Ecto neural progenitor cell (in vitro differentiated cells): ENCODE results near the gene ELOVL5.

Experiments
- DNase-seq: peaks from one replicate; pipeline ENCODE4 v3.0.0-alpha.2; 2018; ENCODE audit warnings: low spot score

The ELOVL5 gene

DNA sequence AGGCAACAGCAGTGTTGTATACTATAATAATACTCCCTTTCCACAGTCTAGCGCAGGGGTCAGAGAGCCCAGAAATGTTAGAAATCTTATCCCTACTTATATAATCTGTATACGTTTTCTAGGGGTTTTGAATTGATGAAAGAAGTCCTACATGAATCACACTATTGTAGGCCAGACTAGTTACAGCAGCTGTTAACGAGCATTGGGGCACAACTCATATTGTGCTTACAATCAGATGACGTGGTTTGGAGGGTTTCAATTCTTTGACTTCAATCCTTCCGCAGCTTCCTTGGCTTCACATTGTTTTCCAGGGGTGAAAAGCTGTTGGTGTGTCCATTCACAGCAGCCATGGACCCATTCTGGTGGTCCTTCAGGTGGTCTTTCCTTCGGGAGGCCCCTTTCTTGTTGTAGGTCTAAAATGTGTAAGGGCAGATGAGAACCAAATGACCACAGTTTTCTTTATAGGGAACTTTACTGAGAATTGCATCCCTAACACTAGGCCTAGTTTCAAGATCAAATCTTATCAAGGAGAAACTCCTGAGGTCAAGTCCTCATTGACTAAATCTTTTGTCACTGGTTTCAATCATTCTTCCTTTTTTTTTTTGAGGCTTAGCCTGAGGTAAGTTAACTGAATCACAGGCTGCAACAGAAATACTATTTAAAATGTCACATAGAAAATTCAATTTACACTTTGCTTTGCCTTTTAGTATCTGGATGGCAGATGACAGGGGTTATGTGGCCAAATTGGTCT is 79.7 kb downstream of the ELOVL5 start:
- no peak for DNase-seq

DNA sequence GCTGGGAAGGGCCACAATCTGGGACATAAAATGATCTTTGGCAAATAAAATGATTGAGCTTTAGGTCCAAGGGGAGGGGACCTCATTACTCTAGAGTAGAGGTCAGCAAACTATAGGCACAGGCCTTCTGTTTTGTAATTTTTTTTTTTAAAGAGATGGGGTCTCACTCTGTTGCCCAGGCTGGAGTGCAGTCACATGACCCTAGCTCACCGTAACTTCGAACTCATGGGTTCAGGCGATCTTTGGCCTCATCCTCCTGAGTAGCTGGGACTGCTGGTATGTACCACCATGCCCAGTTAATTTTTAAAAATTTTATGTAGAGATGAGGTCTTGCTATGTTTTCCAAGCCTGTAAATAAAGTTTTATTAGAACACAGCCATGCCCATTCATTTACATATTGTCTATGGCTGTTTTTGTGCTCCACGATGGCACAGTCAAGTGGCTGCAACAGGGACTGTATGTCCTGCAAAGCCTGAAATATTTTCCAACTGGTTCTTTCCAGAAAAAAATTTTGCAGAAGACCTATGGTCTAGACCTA is 82.1 kb downstream of the ELOVL5 start:
- no peak for DNase-seq

DNA sequence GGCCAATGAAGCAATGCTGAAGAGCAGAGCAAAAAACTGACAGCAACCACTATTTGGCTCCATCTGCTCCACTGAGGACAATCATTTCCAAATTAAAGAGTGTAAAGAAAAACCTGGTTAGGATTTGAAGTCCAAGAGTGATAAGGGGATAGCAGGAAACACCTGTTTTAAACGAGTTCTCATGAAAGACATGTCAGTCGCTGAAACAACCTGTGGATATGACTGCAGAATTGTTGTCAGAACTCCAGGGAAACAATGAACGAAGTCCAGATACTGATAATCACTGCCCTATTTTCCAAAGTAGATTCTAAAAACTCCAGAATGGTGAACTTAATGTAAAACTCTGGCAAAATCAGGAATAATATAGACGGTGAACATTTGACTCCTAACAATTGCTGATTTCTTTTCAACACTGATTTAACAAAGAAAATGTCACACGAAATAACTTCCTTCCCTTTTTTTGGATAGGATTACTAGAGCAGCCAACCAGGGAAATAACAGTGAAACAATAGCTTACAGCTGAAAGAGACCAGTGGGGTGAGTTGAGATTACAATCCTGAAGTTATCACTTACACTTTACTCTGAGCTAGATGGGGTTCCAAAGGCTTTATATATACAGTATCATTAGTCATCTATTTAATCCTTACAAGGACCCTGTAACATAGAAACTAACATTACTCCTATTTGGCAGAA is 83.7 kb downstream of the ELOVL5 start:
- no peak for DNase-seq

GRCh38 chr6:53264337-53264736 is 84.4 kb downstream of the ELOVL5 start:
- no peak for DNase-seq

DNA sequence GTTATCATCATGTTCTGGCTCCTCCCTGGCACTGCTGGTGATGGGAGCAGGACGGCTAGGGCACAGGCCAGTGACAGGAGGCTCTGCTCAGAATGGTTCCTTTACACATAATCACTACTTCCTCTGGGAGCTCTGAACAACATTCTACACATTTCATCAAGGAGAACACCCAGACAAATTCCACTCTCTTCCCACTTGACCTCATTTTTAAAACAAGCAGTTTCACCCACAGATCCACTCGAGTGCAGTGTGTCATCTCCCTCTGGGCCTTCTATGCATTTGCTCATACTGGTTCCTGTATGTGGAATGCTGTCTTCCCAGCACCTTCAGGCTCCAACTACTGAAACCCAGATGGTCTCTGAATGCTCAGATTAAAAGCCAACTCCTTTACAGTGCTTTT is 84.8 kb downstream of the ELOVL5 start:
- DNase-seq = no peak

GRCh38 chr6:53259860-53260580 is 88.7 kb downstream of the ELOVL5 start:
- no peak for DNase-seq

- no peak for DNase-seq
Measured at GRCh38 chr6:53258774-53259155, 90.0 kb downstream of the ELOVL5 start.

DNA sequence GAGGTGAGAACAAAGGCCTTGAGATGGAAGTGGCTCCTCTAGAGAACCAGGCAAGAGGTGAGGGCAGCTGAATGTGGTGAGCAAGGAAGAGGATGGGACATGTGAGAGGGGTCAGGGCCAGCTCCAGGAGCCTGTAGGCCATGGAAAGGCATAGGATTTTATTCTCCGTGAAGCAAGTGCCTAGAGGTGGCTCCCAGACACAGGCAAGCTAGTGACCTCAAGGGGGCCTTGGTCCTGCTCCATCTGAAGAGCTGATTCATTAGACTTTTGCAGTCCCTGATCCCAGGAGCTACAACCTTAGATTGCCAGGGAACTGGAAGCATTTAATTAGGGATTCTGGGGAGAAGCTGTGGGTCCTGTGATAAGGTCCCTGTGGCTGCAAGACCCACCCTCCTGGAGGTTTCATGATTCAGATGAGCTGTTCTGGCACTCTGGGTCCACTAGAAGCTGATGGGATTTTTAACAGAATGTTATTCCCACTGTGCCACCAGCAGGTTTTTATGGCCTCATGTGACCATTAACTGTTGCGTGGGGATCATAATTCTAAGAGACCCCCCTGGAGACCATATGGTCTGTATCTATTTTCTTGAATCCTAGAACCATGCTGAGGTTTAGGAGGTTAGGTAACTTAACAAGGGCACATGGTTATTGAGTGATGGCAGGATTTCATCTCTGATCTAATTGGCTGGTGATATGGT is 90.5 kb downstream of the ELOVL5 start:
- DNase-seq = no peak

DNA sequence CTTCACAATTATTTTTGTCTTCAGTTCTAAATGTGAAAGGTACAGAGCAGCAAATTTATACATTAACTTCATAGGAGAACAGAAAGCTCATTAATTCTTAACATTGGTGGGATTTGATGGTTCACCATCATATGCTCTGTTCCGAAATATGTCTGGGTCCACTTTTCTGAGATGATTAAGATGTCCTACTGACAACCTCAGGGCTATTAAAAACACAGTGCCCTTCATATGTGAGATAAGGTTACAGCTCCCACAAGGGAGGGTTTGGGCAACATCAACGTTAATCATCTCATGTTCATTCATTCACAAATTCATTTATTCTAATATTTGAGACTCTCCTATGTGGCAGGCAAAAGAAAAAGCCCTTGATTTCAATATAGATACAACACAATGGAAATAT is 91.2 kb downstream of the ELOVL5 start:
- DNase-seq = no peak

GRCh38 chr6:53257001-53257400 is 91.7 kb downstream of the ELOVL5 start:
- no peak for DNase-seq

DNA sequence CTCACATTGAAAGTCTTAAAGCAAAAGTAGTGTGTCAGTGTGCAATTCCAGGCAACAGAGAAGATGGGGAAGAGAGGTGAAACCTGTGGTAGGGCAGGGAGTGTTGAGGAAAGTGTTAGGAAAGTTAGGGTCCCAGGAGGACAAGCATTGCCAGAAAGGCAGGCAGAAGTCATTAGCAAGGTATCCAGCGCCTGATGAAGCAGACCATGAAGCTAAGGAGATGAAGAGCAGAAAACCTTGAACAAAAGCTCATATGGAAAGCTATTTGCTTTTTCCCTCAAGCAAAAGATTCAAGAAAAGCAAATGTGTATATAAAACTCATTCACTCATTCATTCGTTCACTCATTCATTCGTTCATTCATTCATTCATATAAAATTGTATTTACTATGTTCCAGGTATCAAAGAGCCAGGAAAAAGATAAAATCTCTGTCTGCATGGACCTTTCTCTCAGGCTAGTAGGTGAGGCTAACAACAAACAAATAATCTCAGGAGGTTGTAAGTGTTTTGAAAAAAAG is 96.5 kb downstream of the ELOVL5 start:
- DNase-seq = no peak

GRCh38 chr6:53251033-53251672 is 97.6 kb downstream of the ELOVL5 start:
- DNase-seq = no peak

GRCh38 chr6:53250176-53251032 is 98.3 kb downstream of the ELOVL5 start:
- DNase-seq = no peak

DNA sequence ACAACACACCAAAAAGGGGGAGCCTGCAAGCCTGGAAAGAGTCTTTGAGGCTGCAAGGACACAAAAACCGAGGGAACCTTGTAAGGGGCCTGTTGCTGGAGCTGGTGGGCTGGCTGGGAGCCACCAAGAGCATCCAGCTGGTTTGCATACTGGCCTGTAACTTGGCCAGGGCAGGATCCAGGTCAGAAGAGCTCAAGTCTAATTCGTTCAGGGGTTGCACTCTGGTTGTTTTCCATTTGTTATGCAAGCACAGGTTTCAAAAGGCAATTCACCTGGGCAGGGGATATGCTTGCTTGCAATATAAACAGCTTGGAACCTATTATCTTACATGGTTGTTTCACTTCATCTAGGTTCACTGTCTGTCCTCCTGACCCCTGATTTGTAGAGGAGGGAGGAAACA is 101.8 kb downstream of the ELOVL5 start:
- no peak for DNase-seq

DNA sequence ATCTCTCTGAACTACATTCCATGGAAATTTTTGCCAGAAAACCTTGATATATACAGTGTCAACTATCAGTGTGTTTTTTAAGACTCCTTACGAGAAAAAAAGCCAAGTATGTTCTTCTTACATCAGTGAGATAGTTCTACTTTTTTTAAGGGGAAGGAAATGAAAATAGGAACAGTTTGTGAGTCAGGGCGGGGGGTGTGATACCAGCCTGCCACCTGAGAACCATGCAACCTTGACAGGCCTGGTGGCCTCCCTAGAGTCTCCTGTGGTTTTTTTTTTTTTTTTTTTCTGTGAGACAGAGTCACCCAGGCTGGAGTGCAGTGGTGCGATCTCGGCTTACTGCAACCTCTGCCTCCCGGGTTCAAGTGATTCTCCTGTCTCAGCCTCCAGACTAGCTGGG is 103.8 kb downstream of the ELOVL5 start:
- no peak for DNase-seq

DNA sequence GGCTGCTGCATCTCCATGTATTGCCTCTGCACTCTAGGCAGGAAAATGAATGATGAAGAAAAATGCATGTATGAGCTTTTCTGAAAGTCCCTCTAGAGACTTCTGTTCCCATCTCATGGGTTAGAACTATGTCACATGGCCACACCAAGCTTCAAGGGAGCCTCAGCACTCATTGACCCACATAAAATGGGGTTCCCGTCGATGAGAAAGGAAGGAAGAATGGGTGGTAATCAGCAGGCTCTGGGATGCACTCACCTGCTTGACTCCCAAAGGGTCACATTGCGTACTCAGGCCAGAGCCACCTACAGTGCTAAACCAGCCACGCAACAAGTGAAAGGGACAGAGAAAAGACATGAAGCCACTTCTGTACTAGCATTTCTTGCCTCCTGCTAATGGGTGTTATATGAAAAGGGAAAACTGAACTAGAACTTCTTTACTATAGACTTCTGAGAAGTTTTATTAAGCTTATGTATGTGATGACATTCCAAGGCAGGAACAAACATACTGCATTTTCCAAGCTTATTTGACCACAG is 104.3 kb downstream of the ELOVL5 start:
- DNase-seq = no peak

DNA sequence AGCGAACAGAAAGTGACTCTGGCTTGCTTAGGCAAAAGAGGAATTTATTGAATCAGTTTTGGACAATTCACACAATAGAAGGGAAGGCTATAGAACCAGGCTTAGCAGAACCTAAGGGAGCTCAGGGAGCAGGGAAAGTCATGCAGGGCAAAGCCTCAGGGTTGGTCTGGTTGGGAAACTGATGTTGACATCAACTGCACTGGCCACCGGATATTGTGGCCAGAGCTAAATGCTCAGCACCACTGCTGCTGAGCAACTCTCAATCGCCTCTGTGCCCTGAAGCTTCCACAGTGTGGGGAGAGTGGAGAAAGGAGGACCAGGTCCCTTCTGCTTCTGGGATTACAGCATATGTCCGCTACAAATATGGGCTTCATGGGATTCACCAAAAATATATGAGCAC is 106.8 kb downstream of the ELOVL5 start:
- no peak for DNase-seq

GRCh38 chr6:53240761-53241160 is 108.0 kb downstream of the ELOVL5 start:
- DNase-seq = no peak

- no peak for DNase-seq
Measured at GRCh38 chr6:53240139-53240538, 108.6 kb downstream of the ELOVL5 start.

DNA sequence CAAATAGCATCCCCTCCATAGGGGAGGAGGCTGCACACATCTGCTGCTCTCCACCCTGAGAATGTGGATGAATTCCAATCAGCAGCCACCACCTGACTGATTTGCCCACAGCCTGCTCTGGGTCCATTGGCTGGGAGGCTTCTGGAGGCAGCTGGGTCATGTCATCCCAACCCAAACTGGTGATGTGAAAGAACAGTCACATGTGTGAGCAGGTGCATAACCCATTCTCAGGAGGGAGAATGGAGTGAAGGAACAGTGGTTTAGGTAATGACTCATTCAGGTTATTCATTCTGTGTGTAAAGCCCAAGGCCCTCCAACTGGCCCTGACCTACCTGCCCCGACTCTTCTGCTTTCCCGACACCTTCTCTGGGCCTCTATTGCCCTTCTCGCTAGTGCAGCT is 109.2 kb downstream of the ELOVL5 start:
- DNase-seq = no peak
